HL-60 (cell line): ENCODE data around the gene MAN1C1.

Source experiments
- DNase-seq, 2 experiments: peaks; one replicate each; pipeline ENCODE4 v3.0.0-alpha.2; 2010 to 2020; ENCODE audit warnings: low read depth in 1 of 2, low spot score in 1 of 2
- H3K27ac ChIP-seq: fragments of 250-450 bp; sonication (Bioruptor Pico); replicated peaks from 2 replicates; pipeline ENCODE4 v1.5.1; 2020; ENCODE audit warnings: mild to moderate bottlenecking, moderate library complexity
- H3K27me3 ChIP-seq: fragments of 250-450 bp; sonication (Bioruptor Pico); 2 replicates; pipeline ENCODE4 v1.5.1; 2021; ENCODE audit warnings: mild to moderate bottlenecking, moderate library complexity; ENCODE audit not compliant: insufficient read depth, poor library complexity, severe bottlenecking
- H3K4me3 ChIP-seq: replicated peaks from 2 replicates; pipeline ENCODE4 v1.5.1; 2011; ENCODE audit warnings: mild to moderate bottlenecking, control low read depth, low read length; ENCODE audit not compliant: insufficient read depth
- CTCF ChIP-seq: IDR thresholded peaks from one replicate; pipeline ENCODE4 v1.5.1; 2011; ENCODE audit warnings: low read length, control low read depth, inconsistent platforms; ENCODE audit not compliant: insufficient read depth
- GABPA ChIP-seq: IDR thresholded peaks from 2 replicates; pipeline ENCODE4 v1.6.1; 2012; ENCODE audit warnings: low read depth
- POLR2AphosphoS5 ChIP-seq: IDR thresholded peaks from 2 replicates; pipeline ENCODE4 v1.6.1; 2012; ENCODE audit warnings: low read depth
- SPI1 ChIP-seq: IDR thresholded peaks from 2 replicates; pipeline ENCODE4 v1.6.1; 2012; ENCODE audit warnings: low read depth, mild to moderate bottlenecking, borderline replicate concordance
- TF ChIP-seq, protein P1 (sequence below): IDR thresholded peaks from 2 replicates; pipeline ENCODE4 v1.6.1; 2012; ENCODE audit warnings: low read depth; ENCODE audit not compliant: insufficient replicate concordance

Gene MAN1C1

GRCh38 chr1:25804244-25804963 is 187.8 kb downstream of the MAN1C1 start:
- Histone ChIP-seq H3K4me3 (no peak overlapping the region), H3K27me3 (no peaks in the 10 kb centered on the region), H3K27ac (no peak overlapping the region)
- DNase-seq: no peak
- no peak for TF ChIP-seq SPI1
- no peak for TF ChIP-seq GABPA
- no peak for TF ChIP-seq POLR2AphosphoS5
- no peak for TF ChIP-seq CTCF
- TF ChIP-seq, protein P1, sequence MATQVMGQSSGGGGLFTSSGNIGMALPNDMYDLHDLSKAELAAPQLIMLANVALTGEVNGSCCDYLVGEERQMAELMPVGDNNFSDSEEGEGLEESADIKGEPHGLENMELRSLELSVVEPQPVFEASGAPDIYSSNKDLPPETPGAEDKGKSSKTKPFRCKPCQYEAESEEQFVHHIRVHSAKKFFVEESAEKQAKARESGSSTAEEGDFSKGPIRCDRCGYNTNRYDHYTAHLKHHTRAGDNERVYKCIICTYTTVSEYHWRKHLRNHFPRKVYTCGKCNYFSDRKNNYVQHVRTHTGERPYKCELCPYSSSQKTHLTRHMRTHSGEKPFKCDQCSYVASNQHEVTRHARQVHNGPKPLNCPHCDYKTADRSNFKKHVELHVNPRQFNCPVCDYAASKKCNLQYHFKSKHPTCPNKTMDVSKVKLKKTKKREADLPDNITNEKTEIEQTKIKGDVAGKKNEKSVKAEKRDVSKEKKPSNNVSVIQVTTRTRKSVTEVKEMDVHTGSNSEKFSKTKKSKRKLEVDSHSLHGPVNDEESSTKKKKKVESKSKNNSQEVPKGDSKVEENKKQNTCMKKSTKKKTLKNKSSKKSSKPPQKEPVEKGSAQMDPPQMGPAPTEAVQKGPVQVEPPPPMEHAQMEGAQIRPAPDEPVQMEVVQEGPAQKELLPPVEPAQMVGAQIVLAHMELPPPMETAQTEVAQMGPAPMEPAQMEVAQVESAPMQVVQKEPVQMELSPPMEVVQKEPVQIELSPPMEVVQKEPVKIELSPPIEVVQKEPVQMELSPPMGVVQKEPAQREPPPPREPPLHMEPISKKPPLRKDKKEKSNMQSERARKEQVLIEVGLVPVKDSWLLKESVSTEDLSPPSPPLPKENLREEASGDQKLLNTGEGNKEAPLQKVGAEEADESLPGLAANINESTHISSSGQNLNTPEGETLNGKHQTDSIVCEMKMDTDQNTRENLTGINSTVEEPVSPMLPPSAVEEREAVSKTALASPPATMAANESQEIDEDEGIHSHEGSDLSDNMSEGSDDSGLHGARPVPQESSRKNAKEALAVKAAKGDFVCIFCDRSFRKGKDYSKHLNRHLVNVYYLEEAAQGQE: no peak

DNA sequence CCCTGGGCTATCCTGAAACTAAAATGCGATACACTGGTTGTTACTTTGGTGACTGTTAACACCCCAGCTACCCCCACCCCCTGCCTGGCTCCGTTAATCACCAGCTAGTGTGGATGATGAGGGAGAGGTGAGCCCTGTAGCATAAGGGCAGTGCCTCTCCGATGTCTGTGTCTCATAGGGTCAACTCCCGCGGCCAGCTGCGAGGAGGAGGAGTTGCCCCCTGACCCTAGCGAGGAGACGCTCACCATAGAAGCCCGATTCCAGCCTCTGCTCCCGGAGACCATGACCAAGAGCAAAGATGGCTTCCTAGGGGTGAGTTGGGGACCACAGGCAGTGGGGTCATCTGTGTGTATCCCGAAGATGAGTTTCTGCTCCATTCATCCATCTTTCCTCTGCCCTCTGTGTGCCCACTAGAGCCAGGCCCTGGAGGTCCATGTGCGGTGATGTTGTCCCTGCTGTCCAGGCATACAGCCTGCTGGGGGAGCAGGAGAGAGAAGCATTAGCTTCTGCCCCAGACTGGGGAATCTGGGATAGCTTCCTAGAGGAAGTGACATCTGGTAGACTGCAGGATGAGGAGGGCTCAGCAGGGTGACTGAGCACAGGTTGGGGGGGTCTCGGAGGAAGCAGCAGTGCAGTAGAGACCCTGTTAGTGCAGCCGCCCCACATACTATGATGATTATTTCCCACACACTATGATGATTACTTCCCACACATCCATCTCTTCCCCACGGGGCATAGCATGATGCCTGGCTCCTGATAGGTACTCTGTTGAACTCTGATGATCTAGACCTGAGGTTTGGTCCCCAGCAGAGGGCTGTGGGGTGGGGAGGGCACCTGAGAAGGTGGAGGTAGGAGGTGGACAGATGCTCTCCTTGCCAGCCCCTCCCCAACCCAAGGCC is 188.6 kb downstream of the MAN1C1 start:
- no peak for DNase-seq
- Histone ChIP-seq H3K27ac (no peak overlapping the region), H3K27me3 (no peaks in the 10 kb centered on the region), H3K4me3 (no peak overlapping the region)
- TF ChIP-seq, protein P1: no peak
- TF ChIP-seq CTCF: no peak
- TF ChIP-seq POLR2AphosphoS5: no peak
- TF ChIP-seq GABPA: no peak
- TF ChIP-seq SPI1: no peak

- no peak for DNase-seq
- no peak overlapping the region for H3K27ac ChIP-seq
- no peak for TF ChIP-seq CTCF
- TF ChIP-seq GABPA: no peak
- TF ChIP-seq, protein P1: no peak
- no peak for TF ChIP-seq SPI1
- TF ChIP-seq POLR2AphosphoS5: no peak
Observed at GRCh38 chr1:25805863-25806225, 189.3 kb downstream of the MAN1C1 start.

More at GRCh38 chr1:25805863-25806225, 189.3 kb downstream of the MAN1C1 start:
- no peak overlapping the region for H3K4me3 ChIP-seq
- no peaks in the 10 kb centered on the region for H3K27me3 ChIP-seq
